Mucosa of stomach (tissue), 1 donor: ENCODE results near the gene EMID1.
A peak's percentile ranks its signal among the peaks of the same experiment; 100 is the strongest.

ENCODE experiments used
- H3K27me3 ChIP-seq: one replicate; pipeline ENCODE4 v1.7.0; 2013; ENCODE audit warnings: mild to moderate bottlenecking, low read length; ENCODE audit not compliant: control insufficient read depth, insufficient read depth
- H3K36me3 ChIP-seq: one replicate; pipeline ENCODE4 v1.7.0; 2013; ENCODE audit warnings: low read length; ENCODE audit not compliant: control insufficient read depth, insufficient read depth
- H3K4me1 ChIP-seq: one replicate; pipeline ENCODE4 v1.7.0; 2013; ENCODE audit warnings: mild to moderate bottlenecking, low read length; ENCODE audit not compliant: control insufficient read depth, insufficient read depth
- H3K4me3 ChIP-seq: one replicate; pipeline ENCODE4 v1.7.0; 2013; ENCODE audit warnings: low read length
- H3K9ac ChIP-seq: one replicate; pipeline ENCODE4 v1.7.0; 2013; ENCODE audit warnings: mild to moderate bottlenecking, low read length, moderate library complexity
- H3K9me3 ChIP-seq: one replicate; pipeline ENCODE4 v1.7.0; 2013; ENCODE audit warnings: mild to moderate bottlenecking, low read length, moderate library complexity; ENCODE audit not compliant: control insufficient read depth
- donor health status: Pancreatic carcinoma.

Gene EMID1

GRCh38 chr22:29205594-29206371 is at the start of gene EMID1:
Gene EMID1, plus strand, starts transcription at chr22:29205896. Its CDS starts 143 bp downstream, at chr22:29206039.
- no peaks in the 10 kb centered on the region for H3K9me3 ChIP-seq
- no peak within 1 kb of the TSS for H3K4me3 ChIP-seq
- H3K36me3 ChIP-seq, result no peaks in the 10 kb centered on the region
- H3K27me3 ChIP-seq, result peaks cover 19% of the 10 kb centered on the region
- H3K4me1 ChIP-seq, result peaks cover 18% of the 10 kb centered on the region
- H3K9ac ChIP-seq, result peak within 1 kb of the TSS; percentile 55

- H3K36me3 ChIP-seq, result no peaks in the 10 kb centered on the region
- H3K9me3 ChIP-seq, result no peaks in the 10 kb centered on the region
- H3K27me3 ChIP-seq, result no peaks in the 10 kb centered on the region
- H3K9ac ChIP-seq, result no peak overlapping the region
- H3K4me3 ChIP-seq, result no peak overlapping the region
- H3K4me1 ChIP-seq, result peaks cover 16% of the 10 kb centered on the region
Measured at GRCh38 chr22:29155966-29156365, 49.7 kb upstream of the EMID1 start.

GRCh38 chr22:29156507-29156906 is 49.2 kb upstream of the EMID1 start:
- peaks cover 16% of the 10 kb centered on the region for H3K4me1 ChIP-seq
- no peaks in the 10 kb centered on the region for H3K27me3 ChIP-seq
- no peaks in the 10 kb centered on the region for H3K9me3 ChIP-seq
- no peak overlapping the region for H3K4me3 ChIP-seq
- no peaks in the 10 kb centered on the region for H3K36me3 ChIP-seq
- H3K9ac ChIP-seq, result no peak overlapping the region

GRCh38 chr22:29157759-29158535 is 47.7 kb upstream of the EMID1 start:
- Histone ChIP-seq H3K9ac (no peak overlapping the region), H3K9me3 (no peaks in the 10 kb centered on the region), H3K4me3 (no peak overlapping the region), H3K4me1 (peaks cover 5% of the 10 kb centered on the region), H3K27me3 (no peaks in the 10 kb centered on the region), H3K36me3 (no peaks in the 10 kb centered on the region)

GRCh38 chr22:29158546-29158945 is 47.1 kb upstream of the EMID1 start:
- no peaks in the 10 kb centered on the region for H3K36me3 ChIP-seq
- no peak overlapping the region for H3K9ac ChIP-seq
- H3K4me1 ChIP-seq, result peaks cover 4% of the 10 kb centered on the region
- H3K4me3 ChIP-seq, result no peak overlapping the region
- no peaks in the 10 kb centered on the region for H3K27me3 ChIP-seq
- no peaks in the 10 kb centered on the region for H3K9me3 ChIP-seq

- Histone ChIP-seq H3K4me3 (no peak overlapping the region), H3K9ac (no peak overlapping the region), H3K4me1 (no peaks in the 10 kb centered on the region), H3K27me3 (no peaks in the 10 kb centered on the region), H3K9me3 (no peaks in the 10 kb centered on the region), H3K36me3 (no peaks in the 10 kb centered on the region)
Measured at GRCh38 chr22:29163808-29164207, 41.9 kb upstream of the EMID1 start.

GRCh38 chr22:29165321-29166060 is 40.2 kb upstream of the EMID1 start:
- Histone ChIP-seq H3K9ac (no peak overlapping the region), H3K9me3 (no peaks in the 10 kb centered on the region), H3K4me1 (no peaks in the 10 kb centered on the region), H3K27me3 (no peaks in the 10 kb centered on the region), H3K36me3 (no peaks in the 10 kb centered on the region), H3K4me3 (no peak overlapping the region)

GRCh38 chr22:29166180-29166579 is 39.5 kb upstream of the EMID1 start:
- Histone ChIP-seq H3K36me3 (no peaks in the 10 kb centered on the region), H3K4me1 (no peaks in the 10 kb centered on the region), H3K9ac (no peak overlapping the region), H3K9me3 (no peaks in the 10 kb centered on the region), H3K27me3 (no peaks in the 10 kb centered on the region), H3K4me3 (no peak overlapping the region)

GRCh38 chr22:29167032-29167911 is 38.4 kb upstream of the EMID1 start:
- Histone ChIP-seq H3K36me3 (no peaks in the 10 kb centered on the region), H3K4me3 (no peak overlapping the region), H3K9me3 (no peaks in the 10 kb centered on the region), H3K4me1 (no peaks in the 10 kb centered on the region), H3K27me3 (no peaks in the 10 kb centered on the region), H3K9ac (no peak overlapping the region)

GRCh38 chr22:29171721-29172120 is 34.0 kb upstream of the EMID1 start:
- no peaks in the 10 kb centered on the region for H3K27me3 ChIP-seq
- H3K4me3 ChIP-seq, result no peak overlapping the region

GRCh38 chr22:29172216-29172615 is 33.5 kb upstream of the EMID1 start:
- Histone ChIP-seq H3K27me3 (no peaks in the 10 kb centered on the region), H3K9me3 (no peaks in the 10 kb centered on the region), H3K9ac (no peak overlapping the region), H3K4me3 (no peak overlapping the region), H3K4me1 (no peaks in the 10 kb centered on the region), H3K36me3 (no peaks in the 10 kb centered on the region)

More at GRCh38 chr22:29171721-29172120, 34.0 kb upstream of the EMID1 start:
- H3K9me3 ChIP-seq, result no peaks in the 10 kb centered on the region
- no peaks in the 10 kb centered on the region for H3K36me3 ChIP-seq
- no peaks in the 10 kb centered on the region for H3K4me1 ChIP-seq
- no peak overlapping the region for H3K9ac ChIP-seq
